Left renal pelvis (tissue), 4 donors: ENCODE measurements around the gene PTGIR. TPM values are rescaled to one million over a fixed set of nuclear protein-coding genes. Genes with fewer than 3 reads are reported as not detected.
A peak's percentile ranks its signal among the peaks of the same experiment; 100 is the strongest.

Experiments used
- DNase-seq, 4 donors: peaks; one replicate each; pipeline ENCODE4 v3.0.0-alpha.2; 2013; ENCODE audit warnings: low read depth in 4 of 4, low spot score in 3 of 4
- polyA plus RNA-seq, 4 donors: library from polyadenylated mRNA; unstranded; fragments of 120-200 nt; gene quantifications; one replicate each; pipeline ENCODE4 v1.2.1, GENCODE V29; 2013; ENCODE audit not compliant: insufficient read length in 4 of 4

The PTGIR gene
- polyA plus RNA-seq, 4 donors = 1.5 to 2.7 (median 2.2) TPM

- DNase-seq = no peak
Measured at GRCh38 chr19:46602392-46603194, 22.3 kb downstream of the PTGIR start.

GRCh38 chr19:46601318-46602224 lies 23.3 kb downstream of the PTGIR start, which contains the start of gene CALM3:
TSS of gene CALM3 (plus strand) at chr19:46601330. CDS start at chr19:46601435, 105 bp downstream.
- no peak for DNase-seq

- DNase-seq = peak; percentile 98 to 100 (median 98)
Measured at GRCh38 chr19:46600384-46601317, 24.2 kb downstream of the PTGIR start.

- DNase-seq = no peak
Measured at GRCh38 chr19:46599716-46600373, 25.0 kb downstream of the PTGIR start.

- no peak for DNase-seq
Measured at GRCh38 chr19:46598372-46598917, 26.4 kb downstream of the PTGIR start.

GRCh38 chr19:46596008-46596407 lies 28.9 kb downstream of the PTGIR start:
- DNase-seq = no peak

- no peak for DNase-seq
Measured at GRCh38 chr19:46591870-46592269, 33.0 kb downstream of the PTGIR start.

- DNase-seq = no peak
Measured at GRCh38 chr19:46591254-46591653, 33.6 kb downstream of the PTGIR start.

- no peak for DNase-seq
Measured at GRCh38 chr19:46587861-46588260, 37.0 kb downstream of the PTGIR start.

- DNase-seq = no peak
Measured at GRCh38 chr19:46586294-46586693, 38.6 kb downstream of the PTGIR start.

- no peak for DNase-seq
Measured at GRCh38 chr19:46585539-46585938, 39.4 kb downstream of the PTGIR start.

GRCh38 chr19:46580247-46580646 lies 44.6 kb downstream of the PTGIR start:
- DNase-seq = no peak

GRCh38 chr19:46579361-46579879 lies 45.5 kb downstream of the PTGIR start:
- no peak for DNase-seq

- DNase-seq = no peak
Measured at GRCh38 chr19:46578450-46578849, 46.4 kb downstream of the PTGIR start.

GRCh38 chr19:46574533-46574932 lies 50.4 kb downstream of the PTGIR start:
- no peak for DNase-seq

- DNase-seq = no peak
Measured at GRCh38 chr19:46573679-46574498, 51.0 kb downstream of the PTGIR start.

GRCh38 chr19:46571495-46571894 lies 53.4 kb downstream of the PTGIR start:
- DNase-seq = no peak
